Spleen (tissue), 7 donors: ENCODE results near the gene GPR142.

Experiments
- CTCF ChIP-seq, 11 experiments: fragments of 200-600 bp in 7 of 11; fragments of 450-650 bp in 4 of 11; sonication (generic) in 4 of 11; IDR thresholded peaks in 8 of 11; conservative IDR thresholded peaks in 3 of 11; 1 replicate in 7 of 11; 2 replicates in 4 of 11; pipeline versions ENCODE4 v1.4.0 to v1.8.0; 2016 to 2021; ENCODE audit warnings: antibody characterized with exemption in 11 of 11, inconsistent platforms in 4 of 11, mild to moderate bottlenecking in 1 of 11
- POLR2AphosphoS5 ChIP-seq, 3 donors: sonication (generic); formaldehyde crosslinking; IDR thresholded peaks; one replicate each; pipeline ENCODE4 v1.5.1; 2017; ENCODE audit warnings: antibody characterized with exemption in 3 of 3
- donor health status: DM: no; HTN: no; CAD: no; lungs with moderate emphysema.
- donor health status: DM: no; HTN: no; CAD: no.
- donor health status: DM: no; HTN: no; CAD: no.

GRCh38 chr17:74389937-74390679, 22.8 kb downstream of the GPR142 start:
- no peak for TF ChIP-seq CTCF (IDR thresholded peaks at IDR 0.05 in 8 of 11, conservative IDR thresholded peaks at IDR 0.05 in 3 of 11)
- TF ChIP-seq POLR2AphosphoS5 (IDR thresholded peaks at IDR 0.05) = no peak
